ENCODE data around the gene DELE1.
A peak's percentile ranks its signal among the peaks of the same experiment; 100 is the strongest.
"Not testable (repeated sequence)": the region's sequence is repeated elsewhere in the genome, so short reads cannot be mapped to it uniquely, and the experiment has no call there.

DELE1 gene

DNA sequence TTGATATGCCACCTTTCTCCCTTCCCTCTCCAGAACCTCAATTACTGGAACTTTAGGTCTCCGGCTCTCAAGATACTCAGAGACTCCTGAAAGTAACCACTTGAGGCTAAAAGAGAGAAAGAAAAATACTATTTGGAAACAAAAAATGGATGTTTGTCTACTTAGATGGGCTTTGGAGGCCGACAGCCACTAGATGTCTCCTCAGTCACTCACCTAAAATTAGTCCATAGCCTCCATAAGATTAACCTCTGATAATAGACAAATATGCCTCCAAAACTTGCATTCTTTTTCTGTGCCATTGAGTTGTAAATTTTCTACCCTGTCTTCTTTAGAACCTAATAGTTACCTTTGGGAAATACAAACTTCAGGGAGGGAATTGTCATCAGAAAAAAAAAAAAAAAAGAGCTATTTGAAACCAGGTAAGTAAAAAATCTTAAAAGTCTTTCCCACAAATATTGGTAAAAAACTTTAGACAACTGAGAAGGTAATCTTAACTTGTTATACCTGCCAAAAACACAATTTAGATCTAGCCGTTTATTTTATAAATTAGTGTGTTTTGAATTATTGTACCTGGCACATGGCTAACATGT lies 34.3 kb upstream of the DELE1 start:
- DNase-seq: no peak

DNA sequence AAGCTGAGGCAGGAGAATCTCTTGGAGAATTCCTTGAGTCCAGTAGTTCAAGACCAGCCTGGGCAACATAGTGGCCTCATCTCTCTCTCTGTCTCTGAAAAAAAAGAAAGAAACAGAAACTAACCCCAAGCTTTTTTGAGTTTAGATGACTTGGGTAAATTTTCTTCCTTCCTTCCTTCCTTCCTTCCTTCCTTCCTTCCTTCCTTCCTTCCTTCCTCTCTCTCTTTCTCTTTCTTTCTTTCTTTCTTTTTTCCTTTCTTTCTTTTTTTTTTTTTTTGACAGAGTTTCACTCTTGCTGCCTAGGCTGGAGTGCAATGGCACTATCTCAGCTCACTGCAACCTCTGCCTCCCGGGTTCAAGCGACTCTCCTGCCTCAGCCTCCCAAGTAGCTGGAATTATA lies 33.2 kb upstream of the DELE1 start:
- DNase-seq: not testable (repeated sequence)

DNA sequence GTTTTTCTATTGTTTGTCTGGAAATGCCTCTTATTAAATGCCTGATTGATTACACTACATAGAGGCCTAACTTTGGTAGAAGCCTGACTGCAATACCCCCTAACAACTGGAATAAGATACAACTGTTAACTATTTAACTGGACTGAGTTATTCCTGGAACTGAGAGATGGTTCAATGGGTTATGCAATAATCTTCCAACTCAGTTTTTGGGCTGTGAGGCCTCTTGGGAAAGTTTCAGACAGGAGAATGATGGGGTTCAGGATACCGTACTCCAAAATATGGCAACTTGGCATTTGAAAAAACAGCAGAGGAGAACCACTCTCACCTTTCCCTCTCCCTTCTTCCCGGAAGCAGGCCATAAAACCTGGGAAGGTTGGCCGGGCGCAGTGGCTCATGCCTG lies 26.2 kb upstream of the DELE1 start:
- no peak for DNase-seq

GRCh38 chr5:141898448-141899049 lies 25.1 kb upstream of the DELE1 start:
- DNase-seq: no peak

- peak; percentile 29 for DNase-seq
Measured at GRCh38 chr5:141902015-141902814, 21.5 kb upstream of the DELE1 start.

DNA sequence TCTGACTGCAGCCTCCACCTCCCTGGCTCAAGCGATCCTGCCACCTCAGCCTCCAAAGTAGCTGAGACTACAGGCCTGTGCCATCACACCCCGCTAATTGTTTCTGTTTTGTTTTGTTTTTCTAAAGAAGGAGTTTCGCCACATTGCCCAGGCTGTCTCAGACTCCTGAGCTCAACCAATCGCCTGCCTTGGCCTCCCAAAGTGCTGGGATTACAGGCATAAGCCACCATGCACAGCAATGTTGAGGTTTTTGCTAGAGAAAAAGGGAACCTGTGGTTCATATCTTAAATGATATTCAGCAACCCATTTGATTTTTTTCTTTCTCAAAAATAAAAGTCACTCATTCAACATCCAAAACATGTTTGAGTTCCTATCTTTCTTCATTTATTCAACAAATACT lies 20.4 kb upstream of the DELE1 start:
- no peak for DNase-seq

GRCh38 chr5:141904551-141904950 lies 19.1 kb upstream of the DELE1 start:
- DNase-seq: no peak

DNA sequence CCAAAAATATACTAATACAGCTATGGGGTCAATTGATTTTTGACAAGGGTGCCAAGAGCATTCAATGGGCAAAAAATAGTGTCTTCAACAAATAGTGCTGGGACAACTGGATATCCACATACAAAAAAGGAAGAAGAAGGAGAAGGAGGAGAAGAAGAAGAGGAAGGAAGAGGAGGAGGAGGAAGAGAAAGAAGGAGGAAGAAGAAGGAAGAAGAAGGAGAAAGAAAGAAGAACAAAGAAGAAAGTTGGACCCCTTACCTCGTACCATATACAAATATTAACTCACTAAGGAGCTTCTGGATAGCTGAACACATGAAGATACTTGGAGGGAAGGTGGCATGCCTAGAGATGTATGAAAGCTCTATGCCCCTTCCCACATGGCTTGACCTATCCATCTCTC lies 17.2 kb upstream of the DELE1 start:
- DNase-seq: no peak

- no peak for DNase-seq
Measured at GRCh38 chr5:141906972-141907371, 16.7 kb upstream of the DELE1 start.

- DNase-seq: no peak
Measured at GRCh38 chr5:141908796-141909195, 14.9 kb upstream of the DELE1 start.

- DNase-seq: no peak
Measured at GRCh38 chr5:141909212-141909611, 14.5 kb upstream of the DELE1 start.

GRCh38 chr5:141910271-141910673 lies 13.4 kb upstream of the DELE1 start:
- no peak for DNase-seq

- DNase-seq: peak; percentile 40
Measured at GRCh38 chr5:141913560-141914198, 10.0 kb upstream of the DELE1 start.

GRCh38 chr5:141914199-141914743 lies 9.4 kb upstream of the DELE1 start:
- peak; percentile 52 for DNase-seq

GRCh38 chr5:141914797-141915196 lies 8.9 kb upstream of the DELE1 start:
- no peak for DNase-seq

- DNase-seq: peak; percentile 56
Measured at GRCh38 chr5:141915881-141916336, 7.8 kb upstream of the DELE1 start.

- DNase-seq: no peak
Measured at GRCh38 chr5:141916522-141916921, 7.1 kb upstream of the DELE1 start.

GRCh38 chr5:141917760-141918159 lies 5.9 kb upstream of the DELE1 start:
- DNase-seq: no peak

- no peak for DNase-seq
Measured at GRCh38 chr5:141919218-141920119, 4.2 kb upstream of the DELE1 start.

DNA sequence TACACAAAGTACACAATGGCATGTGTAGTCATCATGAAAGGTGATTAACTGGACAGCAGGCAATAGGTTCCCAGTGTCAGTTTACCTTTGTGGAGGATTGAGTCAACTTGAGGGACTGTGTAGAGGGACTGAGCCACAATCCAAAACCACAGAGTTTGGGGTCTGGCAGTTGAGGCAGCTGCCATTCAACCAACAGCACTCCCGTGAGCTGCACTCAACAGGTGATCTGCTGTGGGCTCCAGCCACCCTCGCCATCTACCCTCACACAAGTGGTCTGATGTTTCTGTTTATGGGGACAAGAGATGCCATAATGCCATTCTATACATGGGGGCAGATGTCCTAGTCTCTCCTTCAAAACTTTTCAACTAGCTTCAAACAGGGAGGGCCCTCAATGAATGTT lies 2.9 kb upstream of the DELE1 start:
- DNase-seq: no peak

DNA sequence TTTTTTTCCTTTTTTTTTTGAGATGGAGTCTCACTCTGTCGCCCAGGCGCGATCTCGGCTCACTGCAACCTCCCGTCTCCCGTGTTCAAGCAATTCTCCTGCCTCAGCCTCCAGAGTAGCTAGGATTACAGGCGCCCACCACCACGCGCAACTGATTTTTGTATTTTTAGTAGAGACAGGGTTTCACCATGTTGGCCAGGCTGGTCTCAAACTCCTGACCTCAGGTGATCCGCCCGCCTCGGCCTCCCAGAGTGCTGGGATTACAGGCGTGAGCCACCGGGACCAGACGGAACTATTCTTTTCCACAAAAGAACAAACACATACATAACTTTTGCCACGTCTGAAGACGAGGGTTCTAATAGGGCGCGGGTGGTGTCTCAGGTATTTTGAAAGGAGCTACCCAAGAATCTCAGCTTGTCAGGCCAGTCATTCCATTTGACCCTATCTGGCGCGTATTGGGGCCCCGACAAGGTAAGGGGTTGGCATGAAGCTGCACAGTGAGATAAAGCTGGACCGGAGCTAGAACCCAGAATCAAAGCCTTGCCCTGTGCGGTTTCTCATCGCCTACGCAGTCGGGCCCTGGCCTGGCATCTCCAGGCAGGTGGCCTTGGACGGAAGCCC lies 734 bp upstream of the DELE1 start:
- not testable (repeated sequence) for DNase-seq

GRCh38 chr5:141926434-141926833 lies 2.8 kb downstream of the DELE1 start:
- no peak for DNase-seq
